ENCODE data around the gene NUDT6.

The NUDT6 gene

DNA sequence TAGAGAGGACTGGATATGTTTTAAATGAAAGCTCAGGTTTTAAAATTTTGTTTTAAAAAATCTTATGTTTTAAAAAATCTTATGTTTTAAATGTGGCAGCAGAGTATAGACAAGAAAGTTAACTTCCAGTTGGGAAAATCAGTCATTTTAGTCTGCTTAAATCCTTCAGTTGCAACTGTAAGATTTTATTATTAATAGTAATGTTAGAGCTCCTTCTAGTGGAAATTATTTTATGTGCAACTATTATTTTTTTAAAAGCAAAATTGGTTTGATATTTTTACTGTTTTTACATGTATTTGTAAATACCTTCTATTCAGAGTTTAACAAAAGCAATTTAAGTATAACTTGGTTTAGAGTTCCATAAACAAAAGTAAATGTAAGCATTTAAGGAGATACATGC, 8.5 kb upstream of the NUDT6 start:
- no peak for TF ChIP-seq ZFX (IDR thresholded peaks at IDR 0.05; ENCODE audit: borderline replicate concordance)
- TF ChIP-seq, protein P1, sequence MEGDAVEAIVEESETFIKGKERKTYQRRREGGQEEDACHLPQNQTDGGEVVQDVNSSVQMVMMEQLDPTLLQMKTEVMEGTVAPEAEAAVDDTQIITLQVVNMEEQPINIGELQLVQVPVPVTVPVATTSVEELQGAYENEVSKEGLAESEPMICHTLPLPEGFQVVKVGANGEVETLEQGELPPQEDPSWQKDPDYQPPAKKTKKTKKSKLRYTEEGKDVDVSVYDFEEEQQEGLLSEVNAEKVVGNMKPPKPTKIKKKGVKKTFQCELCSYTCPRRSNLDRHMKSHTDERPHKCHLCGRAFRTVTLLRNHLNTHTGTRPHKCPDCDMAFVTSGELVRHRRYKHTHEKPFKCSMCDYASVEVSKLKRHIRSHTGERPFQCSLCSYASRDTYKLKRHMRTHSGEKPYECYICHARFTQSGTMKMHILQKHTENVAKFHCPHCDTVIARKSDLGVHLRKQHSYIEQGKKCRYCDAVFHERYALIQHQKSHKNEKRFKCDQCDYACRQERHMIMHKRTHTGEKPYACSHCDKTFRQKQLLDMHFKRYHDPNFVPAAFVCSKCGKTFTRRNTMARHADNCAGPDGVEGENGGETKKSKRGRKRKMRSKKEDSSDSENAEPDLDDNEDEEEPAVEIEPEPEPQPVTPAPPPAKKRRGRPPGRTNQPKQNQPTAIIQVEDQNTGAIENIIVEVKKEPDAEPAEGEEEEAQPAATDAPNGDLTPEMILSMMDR (IDR thresholded peaks at IDR 0.05): peak; percentile 64
- no peak overlapping the region for H3K27ac ChIP-seq

DNA sequence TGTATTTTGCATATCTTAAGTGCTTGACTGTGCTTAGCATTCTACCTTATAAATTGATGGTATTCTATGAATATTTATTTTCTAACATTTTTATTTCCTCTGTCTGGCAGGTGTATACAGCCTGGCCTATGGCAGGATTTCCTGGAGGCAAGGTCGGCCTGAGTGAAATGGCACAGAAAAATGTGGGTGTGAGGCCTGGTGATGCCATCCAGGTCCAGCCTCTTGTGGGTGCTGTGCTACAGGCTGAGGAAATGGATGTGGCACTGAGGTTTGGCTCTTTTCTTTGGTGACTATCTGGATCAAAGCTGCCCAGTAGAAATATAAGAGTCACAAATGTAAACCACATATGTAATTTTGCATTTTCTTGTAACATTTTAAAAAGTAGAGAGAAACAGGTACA, 6.5 kb upstream of the NUDT6 start:
- no peak overlapping the region for H3K27ac ChIP-seq
- TF ChIP-seq, protein P1 (IDR thresholded peaks at IDR 0.05): no peak
- TF ChIP-seq ZFX (IDR thresholded peaks at IDR 0.05; ENCODE audit: borderline replicate concordance): no peak

DNA sequence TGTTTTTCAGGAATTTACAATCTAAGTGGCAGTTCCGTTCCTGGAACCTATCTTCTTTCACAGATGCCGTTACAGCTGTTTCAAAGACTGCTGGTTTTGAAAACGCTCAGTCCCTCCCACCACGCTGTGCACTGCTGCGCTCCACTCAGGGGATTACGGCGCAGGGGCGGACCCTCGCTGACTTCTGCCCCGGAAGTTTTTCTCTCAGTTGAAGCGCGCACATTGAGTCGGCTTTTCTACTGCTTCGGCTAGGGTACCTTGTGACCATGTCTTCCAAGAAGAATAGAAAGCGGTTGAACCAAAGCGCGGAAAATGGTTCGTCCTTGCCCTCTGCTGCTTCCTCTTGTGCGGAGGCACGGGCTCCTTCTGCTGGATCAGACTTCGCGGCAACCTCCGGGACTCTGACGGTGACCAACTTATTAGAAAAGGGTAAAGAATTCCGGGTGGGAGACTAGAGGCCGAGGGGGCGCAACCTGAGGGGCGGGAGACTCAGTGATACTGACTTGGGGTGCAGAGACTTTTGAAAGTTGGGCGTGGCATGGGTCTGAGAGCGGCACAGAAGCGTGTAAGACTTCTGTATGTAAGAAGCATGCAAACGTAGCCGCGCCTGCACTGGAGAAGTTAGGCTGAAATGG, 597 bp upstream of the NUDT6 start:
- no peak for TF ChIP-seq ZFX (IDR thresholded peaks at IDR 0.05; ENCODE audit: borderline replicate concordance)
- TF ChIP-seq, protein P1 (IDR thresholded peaks at IDR 0.05): no peak
- peak overlapping the region; percentile 78 for H3K27ac ChIP-seq

DNA sequence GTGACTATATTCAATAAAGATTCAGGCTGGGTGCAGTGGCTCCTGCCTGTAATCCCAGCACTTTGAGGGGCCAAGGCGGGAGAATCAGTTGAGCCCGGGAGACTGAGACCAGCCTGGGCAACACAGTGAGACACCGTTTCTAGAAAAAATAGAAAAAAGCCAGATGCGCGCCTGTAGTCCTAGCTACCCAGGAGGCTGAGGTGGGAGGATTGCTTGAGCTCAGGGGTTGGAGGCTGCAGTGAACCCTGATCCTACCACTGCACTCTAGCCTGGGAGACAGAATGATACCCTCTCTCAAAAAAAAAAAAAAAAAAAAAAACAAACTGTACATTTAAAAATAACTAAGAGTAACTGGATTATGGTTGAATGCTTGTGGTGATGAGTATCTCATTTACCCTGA, 1.1 kb downstream of the NUDT6 start:
- H3K27ac ChIP-seq: peak overlapping the region; percentile 78; the same call in 1 of the 2 replicates
- TF ChIP-seq ZFX (IDR thresholded peaks at IDR 0.05; ENCODE audit: borderline replicate concordance): no peak
- TF ChIP-seq, protein P1 (IDR thresholded peaks at IDR 0.05): no peak

DNA sequence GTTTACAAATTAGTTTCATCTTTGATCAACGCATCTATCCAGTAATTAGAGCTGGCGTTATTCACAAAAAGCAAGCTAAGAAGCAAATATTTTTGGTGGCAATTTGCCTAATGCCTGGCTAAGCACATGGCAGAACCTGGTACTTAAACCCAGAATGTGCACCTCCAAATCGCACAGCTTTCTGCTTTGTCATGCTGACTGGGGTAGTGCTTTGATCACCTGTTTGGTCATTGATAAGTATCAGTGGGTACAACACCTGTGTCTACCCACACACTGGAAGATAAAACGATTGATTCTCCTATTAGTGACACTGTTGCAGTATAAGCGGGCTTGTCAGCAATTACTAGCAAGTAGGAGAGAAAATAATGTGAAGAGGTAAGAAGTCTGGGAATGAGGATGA, 1.9 kb downstream of the NUDT6 start:
- H3K27ac ChIP-seq: no peak overlapping the region
- TF ChIP-seq ZFX (IDR thresholded peaks at IDR 0.05; ENCODE audit: borderline replicate concordance): no peak
- TF ChIP-seq, protein P1 (IDR thresholded peaks at IDR 0.05): no peak

DNA sequence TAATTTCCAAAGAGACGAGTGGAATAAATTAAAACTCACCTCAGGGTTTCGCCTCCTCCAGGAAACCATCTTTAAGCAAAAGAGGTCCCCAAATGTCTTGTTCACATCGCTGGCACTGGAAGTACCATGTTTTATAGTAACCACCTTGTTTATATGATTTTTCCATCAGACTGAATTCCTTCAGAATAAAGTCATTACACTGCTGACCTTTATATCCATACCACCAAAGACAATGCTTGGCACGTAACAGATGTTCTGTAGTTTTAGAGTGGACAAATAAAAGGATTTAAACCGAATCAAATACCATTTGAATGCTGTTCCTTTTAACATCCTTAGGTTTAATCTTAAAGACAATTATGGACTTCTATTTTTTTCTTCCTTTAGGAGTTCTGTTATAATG, 4.7 kb downstream of the NUDT6 start:
- TF ChIP-seq ZFX (IDR thresholded peaks at IDR 0.05; ENCODE audit: borderline replicate concordance): no peak
- TF ChIP-seq, protein P1 (IDR thresholded peaks at IDR 0.05): no peak
- no peak overlapping the region for H3K27ac ChIP-seq

DNA sequence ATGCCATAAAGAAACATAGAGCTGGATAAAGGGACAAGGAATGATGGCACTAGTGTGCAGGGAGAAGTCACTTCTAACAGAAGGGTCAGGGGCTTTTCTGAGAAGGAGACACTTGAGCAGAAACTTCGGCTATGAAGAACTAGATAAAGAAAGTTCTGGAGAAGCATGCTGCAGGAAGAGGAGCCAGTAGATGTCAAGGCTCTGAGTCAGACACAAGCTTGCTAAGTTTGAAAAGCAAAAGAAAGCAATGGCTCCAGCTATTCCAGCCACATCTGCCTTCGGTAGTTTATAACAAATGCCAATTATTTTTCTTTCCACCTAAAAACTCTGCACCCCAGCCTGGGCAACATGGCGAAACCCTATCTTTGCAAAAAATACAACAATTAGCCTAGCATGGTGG, 7.5 kb downstream of the NUDT6 start:
- no peak overlapping the region for H3K27ac ChIP-seq
- TF ChIP-seq, protein P1 (IDR thresholded peaks at IDR 0.05): no peak
- no peak for TF ChIP-seq ZFX (IDR thresholded peaks at IDR 0.05; ENCODE audit: borderline replicate concordance)
